HG03521 (cell line): Measurements from ENCODE around the gene ARAP3.
A peak's percentile ranks its signal among the peaks of the same experiment; 100 is the strongest.

Experiments
- ATAC-seq: cut with Tn5 transposase; IDR thresholded peaks from one replicate; pipeline ENCODE4 v1.9.1; 2021; ENCODE audit warnings: mild to moderate bottlenecking, moderate library complexity; ENCODE audit not compliant: unreplicated experiment

The ARAP3 gene

GRCh38 chr5:141701360-141702119 is 19.5 kb upstream of the ARAP3 start:
- ATAC-seq: peak; percentile 36

- ATAC-seq: no peak
These were observed 15.6 kb upstream of the ARAP3 start for GRCh38 chr5:141697586-141697985.

GRCh38 chr5:141696431-141696830 is 14.4 kb upstream of the ARAP3 start:
- no peak for ATAC-seq

GRCh38 chr5:141695627-141696215 is 13.7 kb upstream of the ARAP3 start:
- ATAC-seq: no peak

GRCh38 chr5:141694479-141694878 is 12.4 kb upstream of the ARAP3 start:
- no peak for ATAC-seq

GRCh38 chr5:141692919-141693725 is 11.1 kb upstream of the ARAP3 start:
- no peak for ATAC-seq

- ATAC-seq: no peak
These were observed 10.5 kb upstream of the ARAP3 start for GRCh38 chr5:141692533-141692888.

- ATAC-seq: peak; percentile 91
These were observed 10.0 kb upstream of the ARAP3 start for GRCh38 chr5:141691867-141692532.

- no peak for ATAC-seq
These were observed 9.3 kb upstream of the ARAP3 start for GRCh38 chr5:141691286-141691866.

GRCh38 chr5:141686648-141687416 is 4.8 kb upstream of the ARAP3 start:
- ATAC-seq: no peak

GRCh38 chr5:141685591-141685990 is 3.6 kb upstream of the ARAP3 start:
- ATAC-seq: no peak

GRCh38 chr5:141683596-141684141 is 1.6 kb upstream of the ARAP3 start:
- no peak for ATAC-seq

GRCh38 chr5:141681295-141681694 is 735 bp downstream of the ARAP3 start:
- ATAC-seq: no peak

- ATAC-seq: no peak
These were observed 1.3 kb downstream of the ARAP3 start for GRCh38 chr5:141680751-141681201.

GRCh38 chr5:141680178-141680577 is 1.9 kb downstream of the ARAP3 start:
- ATAC-seq: no peak

- no peak for ATAC-seq
These were observed 4.6 kb downstream of the ARAP3 start for GRCh38 chr5:141677415-141677814.

- no peak for ATAC-seq
These were observed 6.4 kb downstream of the ARAP3 start for GRCh38 chr5:141675672-141676071.

GRCh38 chr5:141674747-141675146 is 7.3 kb downstream of the ARAP3 start:
- ATAC-seq: no peak

GRCh38 chr5:141672841-141673813 is 8.9 kb downstream of the ARAP3 start:
- no peak for ATAC-seq
